Spinal cord (tissue), 10 donors: ENCODE measurements around the gene SRP72. TPM values are rescaled to one million over a fixed set of nuclear protein-coding genes. Genes with fewer than 3 reads are reported as not detected.

Experiments
- DNase-seq, 6 donors: peaks; one replicate each; pipeline versions ENCODE4 v3.0.0 to v3.0.0-alpha.2; 2013 to 2015; ENCODE audit warnings: low spot score in 6 of 6, low read depth in 4 of 6
- H3K27ac ChIP-seq: one replicate; pipeline ENCODE4 v1.5.1; 2013; ENCODE audit warnings: low read depth, low read length, control low read depth
- H3K27me3 ChIP-seq: one replicate; pipeline ENCODE4 v1.6.1; 2013; ENCODE audit warnings: low read length; ENCODE audit not compliant: control insufficient read depth, insufficient read depth
- H3K36me3 ChIP-seq: one replicate; pipeline ENCODE4 v1.6.1; 2013; ENCODE audit warnings: low read length; ENCODE audit not compliant: control insufficient read depth, insufficient read depth
- H3K4me1 ChIP-seq: one replicate; pipeline ENCODE4 v1.6.1; 2013; ENCODE audit warnings: low read length; ENCODE audit not compliant: control insufficient read depth, insufficient read depth
- H3K4me3 ChIP-seq: one replicate; pipeline ENCODE4 v1.5.1; 2013; ENCODE audit warnings: low read depth, low read length, control low read depth
- H3K9me3 ChIP-seq: one replicate; pipeline ENCODE4 v1.6.1; 2013; ENCODE audit warnings: low read length; ENCODE audit not compliant: control insufficient read depth, insufficient read depth
- WGBS: methylation state at CpG from one replicate; pipeline ENCODE4 v1.1.5; 2013; ENCODE audit warnings: missing lambda C conversion rate; ENCODE audit not compliant: insufficient coverage; 5-methylcytosine and 5-hydroxymethylcytosine counted together
- long read RNA-seq, 4 donors: transcript quantifications; one replicate each; lab custom pipeline, GENCODE V29; 2026
- polyA plus RNA-seq, 2 donors: library from polyadenylated mRNA; unstranded; fragments of 120-200 nt; gene quantifications; one replicate each; pipeline ENCODE4 v1.2.1, GENCODE V29; 2013; ENCODE audit not compliant: insufficient read length in 2 of 2
- total RNA-seq, 2 donors: library from RNA; depleted of rRNA in 1 of 2; stranded (reverse); fragments of 120-200 nt in 1 of 2; fragments of >200 nt in 1 of 2; gene quantifications; one replicate each; pipeline versions ENCODE4 v1.2.3 to v1.2.4, GENCODE V29; 2013 to 2014
- donor health status: healthy.

The SRP72 gene, protein sequence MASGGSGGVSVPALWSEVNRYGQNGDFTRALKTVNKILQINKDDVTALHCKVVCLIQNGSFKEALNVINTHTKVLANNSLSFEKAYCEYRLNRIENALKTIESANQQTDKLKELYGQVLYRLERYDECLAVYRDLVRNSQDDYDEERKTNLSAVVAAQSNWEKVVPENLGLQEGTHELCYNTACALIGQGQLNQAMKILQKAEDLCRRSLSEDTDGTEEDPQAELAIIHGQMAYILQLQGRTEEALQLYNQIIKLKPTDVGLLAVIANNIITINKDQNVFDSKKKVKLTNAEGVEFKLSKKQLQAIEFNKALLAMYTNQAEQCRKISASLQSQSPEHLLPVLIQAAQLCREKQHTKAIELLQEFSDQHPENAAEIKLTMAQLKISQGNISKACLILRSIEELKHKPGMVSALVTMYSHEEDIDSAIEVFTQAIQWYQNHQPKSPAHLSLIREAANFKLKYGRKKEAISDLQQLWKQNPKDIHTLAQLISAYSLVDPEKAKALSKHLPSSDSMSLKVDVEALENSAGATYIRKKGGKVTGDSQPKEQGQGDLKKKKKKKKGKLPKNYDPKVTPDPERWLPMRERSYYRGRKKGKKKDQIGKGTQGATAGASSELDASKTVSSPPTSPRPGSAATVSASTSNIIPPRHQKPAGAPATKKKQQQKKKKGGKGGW
- total RNA-seq: 10 to 100 TPM; 59.1 to 76.8 TPM
- 10 to 100 TPM; 72.6 to 91.5 TPM for polyA plus RNA-seq
- long read RNA-seq, donor 1, full-length matches to known transcripts: 10 of 46 reads
- long read RNA-seq, donor 1, partial matches to known transcripts: 36 of 46 reads
- long read RNA-seq, donor 1, other reads (novel, unspliced or antisense): 0 of 46 reads
- long read RNA-seq, donor 2, full-length matches to known transcripts: 4 of 11 reads
- long read RNA-seq, donor 2, partial matches to known transcripts: 7 of 11 reads
- long read RNA-seq, donor 2, other reads (novel, unspliced or antisense): 0 of 11 reads
- long read RNA-seq, donor 3, full-length matches to known transcripts: 5 of 27 reads
- long read RNA-seq, donor 3, partial matches to known transcripts: 22 of 27 reads
- long read RNA-seq, donor 3, other reads (novel, unspliced or antisense): 0 of 27 reads
- long read RNA-seq, donor 4, full-length matches to known transcripts: 22 of 48 reads
- long read RNA-seq, donor 4, partial matches to known transcripts: 26 of 48 reads
- long read RNA-seq, donor 4, other reads (novel, unspliced or antisense): 0 of 48 reads

- Histone ChIP-seq H3K4me3 (peak within 1 kb of the TSS; percentile 89), H3K4me1 (peaks cover 11% of the 10 kb centered on the region), H3K36me3 (peaks cover 19% of the 10 kb centered on the region), H3K27ac (peak within 1 kb of the TSS; percentile 86), H3K9me3 (no peaks in the 10 kb centered on the region), H3K27me3 (no peaks in the 10 kb centered on the region)
- under 1% methylated on average over 60 of the region's 62 CpGs for WGBS
- peak; percentile 74 to 97 (median 84) for DNase-seq
Observed at GRCh38 chr4:56467284-56468096, at the start of gene SRP72. SRP72 (plus strand) TSS chr4:56467617; CDS start chr4:56467636, 19 bp downstream.

GRCh38 chr4:56424176-56424575 is 43.2 kb upstream of the SRP72 start:
- H3K36me3 ChIP-seq: no peaks in the 10 kb centered on the region
- H3K9me3 ChIP-seq: no peaks in the 10 kb centered on the region
- no CpG with 5 or more reads among the region's 5 CpGs for WGBS
- no peak overlapping the region for H3K27ac ChIP-seq
- no peaks in the 10 kb centered on the region for H3K4me1 ChIP-seq
- H3K4me3 ChIP-seq: no peak overlapping the region
- DNase-seq: no peak
- no peaks in the 10 kb centered on the region for H3K27me3 ChIP-seq

DNA sequence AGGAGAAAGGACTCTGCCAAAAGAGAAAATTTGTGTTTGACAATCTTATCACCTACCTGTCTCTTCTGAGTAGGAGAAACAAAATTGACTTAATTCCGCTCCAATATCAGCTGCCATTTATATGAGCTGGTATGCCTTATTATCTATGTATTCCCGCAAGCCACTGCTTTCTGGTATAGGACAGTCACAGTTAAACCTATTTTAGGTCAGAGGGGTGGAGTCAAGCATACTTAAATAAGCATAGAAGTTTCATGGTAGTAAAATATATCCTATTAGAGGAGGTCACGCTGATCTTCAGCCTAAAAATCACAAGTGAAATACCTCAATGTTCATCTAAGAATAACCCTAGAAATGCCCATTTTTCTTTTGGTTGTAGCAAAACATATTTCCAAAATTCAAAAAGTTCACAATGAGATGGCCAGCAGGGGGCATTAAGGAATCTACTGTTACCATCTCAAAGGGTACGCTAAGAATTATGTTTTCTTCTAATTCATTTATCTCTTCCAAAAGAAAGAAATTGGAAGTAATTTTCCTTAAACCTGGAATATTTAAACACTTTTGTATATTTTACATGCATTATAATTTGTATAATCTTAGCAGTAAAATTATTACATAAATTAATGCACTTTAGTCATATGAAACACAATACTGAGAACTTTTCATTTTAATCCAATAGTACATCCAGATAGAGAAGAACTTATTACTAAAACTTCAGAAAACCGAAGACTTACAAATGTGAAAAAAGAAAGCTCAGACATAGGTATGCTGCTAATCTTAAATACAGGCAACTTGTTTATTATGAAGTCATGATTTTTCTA is 42.5 kb upstream of the SRP72 start:
- Histone ChIP-seq H3K36me3 (no peaks in the 10 kb centered on the region), H3K4me3 (no peak overlapping the region), H3K4me1 (no peaks in the 10 kb centered on the region), H3K9me3 (no peaks in the 10 kb centered on the region), H3K27me3 (no peaks in the 10 kb centered on the region), H3K27ac (no peak overlapping the region)
- DNase-seq: peak in 2 of 6 donors; percentile 54 to 63
- no CpG with 5 or more reads among the region's 5 CpGs for WGBS

- Histone ChIP-seq H3K27ac (no peak overlapping the region), H3K27me3 (no peaks in the 10 kb centered on the region), H3K36me3 (no peaks in the 10 kb centered on the region), H3K4me3 (no peak overlapping the region), H3K4me1 (no peaks in the 10 kb centered on the region), H3K9me3 (no peaks in the 10 kb centered on the region)
- DNase-seq: no peak
- no CpG with 5 or more reads among the region's 3 CpGs for WGBS
Observed at GRCh38 chr4:56425518-56425917, 41.9 kb upstream of the SRP72 start.

- WGBS: 100% methylated on average over 3 of the region's 6 CpGs
- H3K4me3 ChIP-seq: no peak overlapping the region
Observed at GRCh38 chr4:56426273-56426672, 41.1 kb upstream of the SRP72 start.

DNA sequence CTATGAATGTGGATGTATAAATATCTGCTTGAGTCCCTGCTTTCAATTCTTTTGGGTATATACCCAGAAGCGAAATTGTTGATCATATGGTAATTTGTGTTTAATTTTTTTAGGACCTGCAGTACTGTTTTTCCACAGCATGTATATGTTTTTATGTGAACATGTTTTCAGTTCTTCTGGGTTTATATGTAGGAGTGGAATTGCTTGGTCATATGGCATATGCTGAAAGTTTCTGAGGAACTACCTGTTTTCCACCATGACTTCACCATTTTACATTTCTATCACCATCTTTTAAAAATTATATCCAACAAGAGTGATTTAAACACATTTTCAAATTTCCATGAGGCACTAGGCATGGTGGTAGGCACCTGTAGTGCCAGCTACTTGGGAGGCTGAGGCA is 40.2 kb upstream of the SRP72 start:
- Histone ChIP-seq H3K36me3 (no peaks in the 10 kb centered on the region), H3K27me3 (no peaks in the 10 kb centered on the region), H3K9me3 (no peaks in the 10 kb centered on the region), H3K4me1 (no peaks in the 10 kb centered on the region), H3K4me3 (no peak overlapping the region), H3K27ac (no peak overlapping the region)
- no peak for DNase-seq
- WGBS: 100% methylated on average over 1 of the region's 1 CpG

More at GRCh38 chr4:56426273-56426672, 41.1 kb upstream of the SRP72 start:
- Histone ChIP-seq H3K9me3 (no peaks in the 10 kb centered on the region), H3K36me3 (no peaks in the 10 kb centered on the region), H3K27me3 (no peaks in the 10 kb centered on the region), H3K27ac (no peak overlapping the region), H3K4me1 (no peaks in the 10 kb centered on the region)
- no peak for DNase-seq

DNA sequence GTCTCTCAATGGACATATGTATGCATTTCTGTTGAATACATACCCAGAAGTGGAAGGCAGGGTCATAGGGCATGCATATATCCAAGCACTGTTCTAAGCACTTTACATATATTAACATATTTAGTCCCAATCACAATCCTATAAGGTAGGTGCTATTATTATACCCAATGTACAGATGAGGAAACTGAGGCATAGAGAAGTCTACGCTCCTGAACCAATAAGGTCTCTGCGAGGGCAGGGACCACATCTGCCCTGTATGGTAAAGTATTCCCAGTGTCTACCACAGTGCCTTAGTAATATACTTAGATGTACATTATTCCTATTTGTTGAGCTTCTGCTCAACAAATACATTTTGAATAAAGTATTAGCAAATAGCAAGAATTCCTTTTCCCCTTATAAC is 37.2 kb upstream of the SRP72 start:
- Histone ChIP-seq H3K9me3 (no peaks in the 10 kb centered on the region), H3K36me3 (no peaks in the 10 kb centered on the region), H3K27me3 (no peaks in the 10 kb centered on the region), H3K27ac (no peak overlapping the region), H3K4me1 (peaks cover 10% of the 10 kb centered on the region), H3K4me3 (no peak overlapping the region)
- no CpG with 5 or more reads among the region's 2 CpGs for WGBS
- DNase-seq: no peak

DNA sequence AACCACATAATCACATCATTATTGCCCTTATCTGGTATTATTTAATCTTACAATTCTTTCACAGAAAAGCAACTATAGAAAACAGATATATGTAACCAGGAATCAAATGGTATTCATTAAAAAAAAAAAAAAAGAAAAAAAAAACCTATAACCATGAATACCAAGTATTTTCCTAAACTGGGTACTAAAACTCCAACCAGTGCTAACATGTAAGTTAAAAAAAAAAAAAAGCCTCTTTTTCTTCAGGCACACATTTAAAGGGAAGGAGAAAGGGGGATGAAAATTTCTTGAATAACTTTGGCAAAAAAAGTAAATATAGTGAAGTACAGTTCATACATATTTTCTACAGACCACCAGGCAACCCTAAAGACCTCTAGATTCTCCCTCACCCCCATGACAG is 34.1 kb upstream of the SRP72 start:
- H3K4me3 ChIP-seq: no peak overlapping the region
- DNase-seq: no peak

More for the DNA sequence above, 34.1 kb upstream of the SRP72 start:
- H3K27me3 ChIP-seq: no peaks in the 10 kb centered on the region
- H3K27ac ChIP-seq: no peak overlapping the region
- H3K36me3 ChIP-seq: no peaks in the 10 kb centered on the region
- H3K9me3 ChIP-seq: no peaks in the 10 kb centered on the region
- peaks cover 20% of the 10 kb centered on the region for H3K4me1 ChIP-seq
